Caco-2 (cell line): Measurements from ENCODE around the gene RCSD1. TPM values are rescaled to one million over a fixed set of nuclear protein-coding genes. Genes with fewer than 3 reads are reported as not detected.

Source experiments
- BruUV-seq: library from RNA; stranded (reverse); fragments of 400-500 nt; replicated peaks from 2 replicates; lab custom pipeline; 2021; lab: Mats Ljungman, UMichigan
- CTCF ChIA-PET: fragments of 300-600 bp; sonication (Branson Sonifier 250); formaldehyde crosslinking; loops from one replicate; lab custom pipeline; 2022; ENCODE audit warnings: antibody characterized with exemption; lab: Charles Lee
- POLR2A ChIA-PET: fragments of 300-600 bp; sonication (Branson Sonifier 250); formaldehyde crosslinking; loops from one replicate; lab custom pipeline; 2022; ENCODE audit warnings: antibody characterized with exemption; lab: Charles Lee
- DNase-seq, 2 experiments: peaks; one replicate each; pipeline versions ENCODE4 v3.0.0 to v3.0.0-alpha.2; 2020 to 2022
- H3K27me3 ChIP-seq: replicated peaks from 2 replicates; pipeline ENCODE4 v1.6.0; 2011; ENCODE audit warnings: low read length; ENCODE audit not compliant: control insufficient read depth, insufficient read depth
- H3K36me3 ChIP-seq: 2 replicates; pipeline ENCODE4 v1.5.1; 2011; ENCODE audit warnings: low read length; ENCODE audit not compliant: control insufficient read depth, insufficient read depth
- H3K4me1 ChIP-seq: fragments of 250-450 bp; sonication (Bioruptor Pico); 2 replicates; pipeline ENCODE4 v1.5.1; 2020; ENCODE audit warnings: mild to moderate bottlenecking
- H3K4me3 ChIP-seq: 2 replicates; pipeline ENCODE4 v1.5.1; 2011; ENCODE audit warnings: low read depth, mild to moderate bottlenecking, control low read depth, low read length
- H3K9me3 ChIP-seq: fragments of 250-450 bp; sonication (Bioruptor Pico); 2 replicates; pipeline ENCODE4 v1.5.1; 2020; ENCODE audit warnings: mild to moderate bottlenecking, moderate library complexity
- H3K27ac Mint-ChIP-seq: one replicate; pipeline ENCODE4 v1.8.0; 2022; ENCODE audit warnings: mixed read lengths; ENCODE audit not compliant: unreplicated experiment
- H3K27me3 Mint-ChIP-seq: one replicate; pipeline ENCODE4 v1.8.0; 2022; ENCODE audit warnings: mixed read lengths; ENCODE audit not compliant: insufficient read depth, unreplicated experiment
- H3K36me3 Mint-ChIP-seq: one replicate; pipeline ENCODE4 v1.8.0; 2022; ENCODE audit warnings: mild to moderate bottlenecking, mixed read lengths; ENCODE audit not compliant: insufficient read depth, unreplicated experiment
- H3K4me1 Mint-ChIP-seq: one replicate; pipeline ENCODE4 v1.8.0; 2022; ENCODE audit warnings: low read depth, mixed read lengths; ENCODE audit not compliant: unreplicated experiment
- H3K4me3 Mint-ChIP-seq: one replicate; pipeline ENCODE4 v1.8.0; 2022; ENCODE audit warnings: mild to moderate bottlenecking, moderate library complexity, mixed read lengths; ENCODE audit not compliant: unreplicated experiment
- H3K9me3 Mint-ChIP-seq: one replicate; pipeline ENCODE4 v1.8.0; 2022; ENCODE audit warnings: mixed read lengths; ENCODE audit not compliant: unreplicated experiment
- intact Hi-C: fragments of 100-400 bp; cut with micrococcal nuclease; formaldehyde crosslinking; loops from one replicate; pipeline ENCODE4 v1.10.0; 2022; ENCODE audit not compliant: unreplicated experiment
- total RNA-seq: library from RNA; stranded (reverse); gene quantifications from 2 replicates; pipeline ENCODE4 v1.2.3, GENCODE V29; 2022
- TF ChIP-seq, protein P1 (sequence below), 2 experiments: fragments of 200-600 bp in 1 of 2; IDR thresholded peaks; 1 replicate in 1 of 2; 2 replicates in 1 of 2; pipeline versions ENCODE4 v1.5.1 to v1.8.0; 2011 to 2022; ENCODE audit warnings: antibody characterized with exemption in 1 of 2, control low read depth in 1 of 2, inconsistent platforms in 1 of 2, low read depth in 1 of 2, low read length in 1 of 2, mild to moderate bottlenecking in 1 of 2, moderate library complexity in 1 of 2; ENCODE audit not compliant: insufficient read depth in 1 of 2, severe bottlenecking in 1 of 2, unreplicated experiment in 1 of 2

Gene RCSD1
- total RNA-seq, 1 experiment from 2014 or later = not detected

- no TSS peak for BruUV-seq
- Histone ChIP-seq H3K9me3 (no peaks in the 10 kb centered on the region), H3K27me3 (no peaks in the 10 kb centered on the region), H3K36me3 (no peaks in the 10 kb centered on the region), H3K4me3 (no peak overlapping the region), H3K4me1 (no peaks in the 10 kb centered on the region)
- no peaks in the 10 kb centered on the region for H3K9me3 Mint-ChIP-seq
- no peak for DNase-seq
- no peak overlapping the region for H3K4me3 Mint-ChIP-seq
- POLR2A ChIA-PET = no interaction called here
- no peaks in the 10 kb centered on the region for H3K36me3 Mint-ChIP-seq
- H3K4me1 Mint-ChIP-seq = no peaks in the 10 kb centered on the region
- TF ChIP-seq, protein P1, sequence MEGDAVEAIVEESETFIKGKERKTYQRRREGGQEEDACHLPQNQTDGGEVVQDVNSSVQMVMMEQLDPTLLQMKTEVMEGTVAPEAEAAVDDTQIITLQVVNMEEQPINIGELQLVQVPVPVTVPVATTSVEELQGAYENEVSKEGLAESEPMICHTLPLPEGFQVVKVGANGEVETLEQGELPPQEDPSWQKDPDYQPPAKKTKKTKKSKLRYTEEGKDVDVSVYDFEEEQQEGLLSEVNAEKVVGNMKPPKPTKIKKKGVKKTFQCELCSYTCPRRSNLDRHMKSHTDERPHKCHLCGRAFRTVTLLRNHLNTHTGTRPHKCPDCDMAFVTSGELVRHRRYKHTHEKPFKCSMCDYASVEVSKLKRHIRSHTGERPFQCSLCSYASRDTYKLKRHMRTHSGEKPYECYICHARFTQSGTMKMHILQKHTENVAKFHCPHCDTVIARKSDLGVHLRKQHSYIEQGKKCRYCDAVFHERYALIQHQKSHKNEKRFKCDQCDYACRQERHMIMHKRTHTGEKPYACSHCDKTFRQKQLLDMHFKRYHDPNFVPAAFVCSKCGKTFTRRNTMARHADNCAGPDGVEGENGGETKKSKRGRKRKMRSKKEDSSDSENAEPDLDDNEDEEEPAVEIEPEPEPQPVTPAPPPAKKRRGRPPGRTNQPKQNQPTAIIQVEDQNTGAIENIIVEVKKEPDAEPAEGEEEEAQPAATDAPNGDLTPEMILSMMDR (IDR thresholded peaks at IDR 0.05; ENCODE audit: insufficient read depth in 1 of 2, low read depth in 1 of 2, low read length in 1 of 2, severe bottlenecking in 1 of 2, unreplicated experiment in 1 of 2) = no peak
- intact Hi-C loops = no loop called here
- no peak overlapping the region for H3K27ac Mint-ChIP-seq
- CTCF ChIA-PET = interaction anchor here (0.7 kb wide), 1 partner anchor 18 kb away, joined by 3 read pairs; no protein-coding TSS in a partner anchor
- H3K27me3 Mint-ChIP-seq = peaks cover 10% of the 10 kb centered on the region
These were observed 76.3 kb downstream of the RCSD1 start for GRCh38 chr1:167706363-167706762.

GRCh38 chr1:167706931-167707877 is 77.2 kb downstream of the RCSD1 start:
- H3K27ac Mint-ChIP-seq = no peak overlapping the region
- BruUV-seq = no TSS peak
- H3K4me1 ChIP-seq = no peaks in the 10 kb centered on the region
- intact Hi-C loops = no loop called here
- H3K4me3 Mint-ChIP-seq = no peak overlapping the region
- no peaks in the 10 kb centered on the region for H3K36me3 Mint-ChIP-seq
- H3K27me3 Mint-ChIP-seq = peaks cover 10% of the 10 kb centered on the region
- DNase-seq = no peak
- H3K4me1 Mint-ChIP-seq = no peaks in the 10 kb centered on the region
- ChIA-PET POLR2A (no interaction called here), CTCF (no interaction called here)
- H3K36me3 ChIP-seq = no peaks in the 10 kb centered on the region
- no peaks in the 10 kb centered on the region for H3K9me3 Mint-ChIP-seq
- H3K4me3 ChIP-seq = no peak overlapping the region
- no peaks in the 10 kb centered on the region for H3K27me3 ChIP-seq
- TF ChIP-seq, protein P1 (IDR thresholded peaks at IDR 0.05; ENCODE audit: insufficient read depth in 1 of 2, low read depth in 1 of 2, low read length in 1 of 2, severe bottlenecking in 1 of 2, unreplicated experiment in 1 of 2) = no peak
- no peaks in the 10 kb centered on the region for H3K9me3 ChIP-seq

DNA sequence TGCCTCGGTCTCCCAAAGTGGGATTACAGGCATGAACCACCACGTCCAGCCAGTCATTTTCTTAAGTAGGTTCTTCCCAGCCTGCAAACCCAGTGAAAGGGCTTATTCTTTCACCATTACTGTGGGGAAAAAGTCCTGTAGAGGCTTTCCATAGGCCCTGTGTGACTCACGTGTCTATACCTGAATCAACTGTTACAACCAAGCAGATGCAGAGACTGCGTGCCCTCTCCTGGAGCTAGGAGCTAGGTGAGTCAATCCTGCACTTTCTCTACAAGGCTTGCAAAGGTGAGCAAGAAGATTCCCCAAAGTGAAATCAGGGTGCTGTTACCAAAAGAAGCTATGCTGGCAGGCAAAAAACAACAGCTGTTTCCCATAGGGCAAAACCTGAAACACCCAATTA is 77.9 kb downstream of the RCSD1 start:
- Mint-ChIP-seq H3K27me3 (peaks cover 10% of the 10 kb centered on the region), H3K4me1 (no peaks in the 10 kb centered on the region), H3K27ac (no peak overlapping the region), H3K9me3 (no peaks in the 10 kb centered on the region), H3K4me3 (no peak overlapping the region), H3K36me3 (no peaks in the 10 kb centered on the region)
- intact Hi-C loops = no loop called here
- Histone ChIP-seq H3K27me3 (no peaks in the 10 kb centered on the region), H3K4me3 (no peak overlapping the region), H3K4me1 (no peaks in the 10 kb centered on the region), H3K9me3 (no peaks in the 10 kb centered on the region), H3K36me3 (no peaks in the 10 kb centered on the region)
- BruUV-seq = no TSS peak
- CTCF ChIA-PET = interaction anchor here (0.6 kb wide), 1 partner anchor 8 kb away, joined by 3 read pairs; no protein-coding TSS in a partner anchor
- TF ChIP-seq, protein P1 (IDR thresholded peaks at IDR 0.05; ENCODE audit: insufficient read depth in 1 of 2, low read depth in 1 of 2, low read length in 1 of 2, severe bottlenecking in 1 of 2, unreplicated experiment in 1 of 2) = no peak
- DNase-seq = no peak
- POLR2A ChIA-PET = no interaction called here
